Measurements from ENCODE around the gene CLSTN1. TPM values are rescaled to one million over a fixed set of nuclear protein-coding genes. Genes with fewer than 3 reads are reported as not detected.

The CLSTN1 gene
- total and polyA plus RNA-seq, 8 donors, result 73.1 to 120 (median 107) TPM

- no peaks in the 10 kb centered on the region for H3K36me3 ChIP-seq
- H3K4me1 ChIP-seq, result peaks cover 18 to 40% of the 10 kb centered on the region in 2 donors
- peak overlapping the region; percentile 34 to 73 for H3K27ac ChIP-seq
- TF ChIP-seq, protein P1, sequence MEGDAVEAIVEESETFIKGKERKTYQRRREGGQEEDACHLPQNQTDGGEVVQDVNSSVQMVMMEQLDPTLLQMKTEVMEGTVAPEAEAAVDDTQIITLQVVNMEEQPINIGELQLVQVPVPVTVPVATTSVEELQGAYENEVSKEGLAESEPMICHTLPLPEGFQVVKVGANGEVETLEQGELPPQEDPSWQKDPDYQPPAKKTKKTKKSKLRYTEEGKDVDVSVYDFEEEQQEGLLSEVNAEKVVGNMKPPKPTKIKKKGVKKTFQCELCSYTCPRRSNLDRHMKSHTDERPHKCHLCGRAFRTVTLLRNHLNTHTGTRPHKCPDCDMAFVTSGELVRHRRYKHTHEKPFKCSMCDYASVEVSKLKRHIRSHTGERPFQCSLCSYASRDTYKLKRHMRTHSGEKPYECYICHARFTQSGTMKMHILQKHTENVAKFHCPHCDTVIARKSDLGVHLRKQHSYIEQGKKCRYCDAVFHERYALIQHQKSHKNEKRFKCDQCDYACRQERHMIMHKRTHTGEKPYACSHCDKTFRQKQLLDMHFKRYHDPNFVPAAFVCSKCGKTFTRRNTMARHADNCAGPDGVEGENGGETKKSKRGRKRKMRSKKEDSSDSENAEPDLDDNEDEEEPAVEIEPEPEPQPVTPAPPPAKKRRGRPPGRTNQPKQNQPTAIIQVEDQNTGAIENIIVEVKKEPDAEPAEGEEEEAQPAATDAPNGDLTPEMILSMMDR (IDR thresholded peaks at IDR 0.05), result no peak
- ATAC-seq (no peak), DNase-seq (no peak)
- H3K4me3 ChIP-seq, result peak overlapping the region in 1 of 2 donors; percentile 77
- intact Hi-C loops (cut with DNase I), result no loop called here
- no peaks in the 10 kb centered on the region for H3K9me3 ChIP-seq
- peaks cover 0 to 14% of the 10 kb centered on the region in 2 donors for H3K27me3 ChIP-seq
Observed at GRCh38 chr1:9824702-9825089, 931 bp upstream of the CLSTN1 start.

DNA sequence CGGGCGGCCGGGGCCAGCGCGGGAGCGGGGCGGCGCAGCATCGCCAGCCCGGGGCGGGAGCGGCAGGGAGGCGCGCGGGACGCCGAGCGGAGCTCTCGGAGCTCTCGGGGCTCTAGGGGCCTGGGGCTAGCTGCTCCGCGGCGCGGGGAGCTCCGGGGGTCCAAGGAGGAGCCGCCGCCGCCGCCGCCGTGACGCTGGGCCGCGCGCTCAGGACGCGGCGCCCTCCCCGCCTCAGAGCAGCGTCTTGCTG is 147 bp downstream of the CLSTN1 start:
- ATAC-seq (peak; percentile 3), DNase-seq (no peak)
- intact Hi-C loops (cut with DNase I), result no loop called here
- peak overlapping the region; percentile 77 for H3K4me3 ChIP-seq
- no peaks in the 10 kb centered on the region for H3K36me3 ChIP-seq
- H3K4me1 ChIP-seq, result peaks cover 18 to 40% of the 10 kb centered on the region in 2 donors
- H3K27ac ChIP-seq, result peak overlapping the region; percentile 58 to 75
- TF ChIP-seq, protein P1 (IDR thresholded peaks at IDR 0.05), result no peak
- H3K27me3 ChIP-seq, result peaks cover 0 to 14% of the 10 kb centered on the region in 2 donors
- H3K9me3 ChIP-seq, result no peaks in the 10 kb centered on the region

- no peaks in the 10 kb centered on the region for H3K36me3 ChIP-seq
- peaks cover 0 to 14% of the 10 kb centered on the region in 2 donors for H3K27me3 ChIP-seq
- peaks cover 18 to 40% of the 10 kb centered on the region in 2 donors for H3K4me1 ChIP-seq
- H3K4me3 ChIP-seq, result peak overlapping the region; percentile 77
- H3K9me3 ChIP-seq, result no peaks in the 10 kb centered on the region
- peak; percentile 3 for ATAC-seq
- TF ChIP-seq, protein P1 (IDR thresholded peaks at IDR 0.05), result no peak
- intact Hi-C loops (cut with DNase I), result no loop called here
- peak overlapping the region; percentile 58 to 75 for H3K27ac ChIP-seq
- peak in 1 of 4 donors; percentile 80 for DNase-seq
Observed at GRCh38 chr1:9822897-9823692, 670 bp downstream of the CLSTN1 start.

DNA sequence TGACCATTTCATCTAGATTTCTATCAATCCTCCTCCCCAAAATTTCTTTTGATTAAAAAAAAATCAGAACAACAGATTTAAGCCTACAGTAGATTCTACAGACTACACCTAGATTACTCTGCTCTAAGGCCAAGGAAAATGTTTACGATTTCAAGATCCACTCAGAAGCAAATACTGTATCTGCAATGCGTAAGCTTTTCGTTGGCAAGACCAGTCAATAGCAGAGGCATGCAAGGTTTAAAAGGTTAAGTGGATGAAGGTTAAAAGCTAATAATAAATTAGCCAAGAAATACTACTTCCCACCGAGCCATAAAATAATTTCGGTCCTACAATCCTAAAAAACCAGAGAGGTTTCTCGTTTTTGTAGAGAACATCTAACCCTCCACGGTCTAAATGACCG is 1.3 kb downstream of the CLSTN1 start:
- Histone ChIP-seq H3K27me3 (peaks cover 0 to 14% of the 10 kb centered on the region in 2 donors), H3K27ac (no peak overlapping the region), H3K36me3 (no peaks in the 10 kb centered on the region), H3K4me3 (peak overlapping the region; percentile 77), H3K4me1 (peaks cover 18 to 40% of the 10 kb centered on the region in 2 donors), H3K9me3 (no peaks in the 10 kb centered on the region)
- no peak for DNase-seq
- intact Hi-C loops (cut with DNase I), result no loop called here
- no peak for ATAC-seq
- TF ChIP-seq, protein P1 (IDR thresholded peaks at IDR 0.05), result no peak

DNA sequence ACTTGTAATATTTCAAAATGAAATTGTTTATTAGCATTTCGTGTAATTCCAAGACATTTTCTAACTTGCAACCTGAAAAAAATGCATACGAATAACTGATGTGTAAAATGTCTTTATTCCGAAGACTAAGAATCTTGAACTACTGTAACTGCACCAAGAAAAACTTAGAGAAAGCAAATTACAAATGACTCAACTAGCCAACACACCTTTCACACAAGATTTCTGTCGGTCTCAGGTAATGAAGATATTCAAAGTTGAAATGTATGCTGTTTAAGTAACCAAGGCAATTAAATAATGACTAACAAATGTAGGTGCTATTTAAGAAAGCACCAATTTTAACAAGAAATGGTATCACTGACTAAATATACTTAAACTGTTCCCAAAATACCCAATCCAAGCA is 2.1 kb downstream of the CLSTN1 start:
- intact Hi-C loops (cut with DNase I), result no loop called here
- Histone ChIP-seq H3K36me3 (no peaks in the 10 kb centered on the region), H3K4me3 (no peak overlapping the region), H3K27me3 (peaks cover 0 to 14% of the 10 kb centered on the region in 2 donors), H3K9me3 (no peaks in the 10 kb centered on the region), H3K4me1 (peaks cover 18 to 40% of the 10 kb centered on the region in 2 donors), H3K27ac (no peak overlapping the region)
- TF ChIP-seq, protein P1 (IDR thresholded peaks at IDR 0.05), result no peak
- DNase-seq (no peak), ATAC-seq (no peak)
